ENCODE measurements around the gene KIF3C. TPM values are rescaled to one million over a fixed set of nuclear protein-coding genes. Genes with fewer than 3 reads are reported as not detected.
A peak's percentile ranks its signal among the peaks of the same experiment; 100 is the strongest.
"Not testable (repeated sequence)": the region's sequence is repeated elsewhere in the genome, so short reads cannot be mapped to it uniquely, and the experiment has no call there.

Gene KIF3C
- total RNA-seq, 4 donors from 2014 or later = 9.9 to 13.8 (median 11.7) TPM

DNA sequence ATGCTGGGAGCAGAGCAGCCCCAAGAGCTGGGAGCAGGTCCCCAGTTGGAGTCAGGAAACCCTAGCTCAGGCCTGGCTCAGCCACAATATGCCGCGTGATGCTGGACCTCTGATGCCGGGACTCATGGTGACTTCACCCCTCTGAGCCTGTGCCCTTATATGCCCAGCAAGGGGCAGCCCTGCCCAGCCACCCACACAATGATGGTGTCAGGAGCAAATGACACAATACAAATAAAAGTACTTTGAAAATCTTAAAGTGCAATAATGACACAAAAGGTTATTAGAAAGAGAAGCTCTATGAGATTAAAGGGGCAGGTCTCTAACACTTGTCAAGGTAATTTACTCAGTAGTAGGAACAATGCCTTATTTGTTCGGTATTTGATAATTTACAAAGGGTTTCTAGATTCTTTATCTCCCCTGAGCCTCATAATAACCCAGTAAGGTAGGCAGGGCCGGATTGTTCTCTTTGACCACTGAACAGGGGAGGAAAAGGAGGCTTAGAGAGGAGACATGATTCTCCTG is 18.3 kb upstream of the KIF3C start:
- Histone ChIP-seq H3K36me3 (no peaks in the 10 kb centered on the region), H3K27ac (peak overlapping the region; percentile 77 to 93 (median 86)), H3K4me3 (replicated peaks in 1 of 3) (no peak overlapping the region), H3K27me3 (no peaks in the 10 kb centered on the region), H3K4me1 (peaks cover 31 to 36% of the 10 kb centered on the region in 2 donors), H3K9me3 (no peaks in the 10 kb centered on the region)
- intact Hi-C loops (cut with DNase I) = no loop called here
- 64 to 68% methylated on average over 5 of the region's 5 CpGs for WGBS, 2 donors
- no peak for TF ChIP-seq POLR2A (IDR thresholded peaks at IDR 0.05)
- TF ChIP-seq, protein P1, sequence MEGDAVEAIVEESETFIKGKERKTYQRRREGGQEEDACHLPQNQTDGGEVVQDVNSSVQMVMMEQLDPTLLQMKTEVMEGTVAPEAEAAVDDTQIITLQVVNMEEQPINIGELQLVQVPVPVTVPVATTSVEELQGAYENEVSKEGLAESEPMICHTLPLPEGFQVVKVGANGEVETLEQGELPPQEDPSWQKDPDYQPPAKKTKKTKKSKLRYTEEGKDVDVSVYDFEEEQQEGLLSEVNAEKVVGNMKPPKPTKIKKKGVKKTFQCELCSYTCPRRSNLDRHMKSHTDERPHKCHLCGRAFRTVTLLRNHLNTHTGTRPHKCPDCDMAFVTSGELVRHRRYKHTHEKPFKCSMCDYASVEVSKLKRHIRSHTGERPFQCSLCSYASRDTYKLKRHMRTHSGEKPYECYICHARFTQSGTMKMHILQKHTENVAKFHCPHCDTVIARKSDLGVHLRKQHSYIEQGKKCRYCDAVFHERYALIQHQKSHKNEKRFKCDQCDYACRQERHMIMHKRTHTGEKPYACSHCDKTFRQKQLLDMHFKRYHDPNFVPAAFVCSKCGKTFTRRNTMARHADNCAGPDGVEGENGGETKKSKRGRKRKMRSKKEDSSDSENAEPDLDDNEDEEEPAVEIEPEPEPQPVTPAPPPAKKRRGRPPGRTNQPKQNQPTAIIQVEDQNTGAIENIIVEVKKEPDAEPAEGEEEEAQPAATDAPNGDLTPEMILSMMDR (IDR thresholded peaks at IDR 0.05) = no peak
- peak; percentile 34 to 39 for DNase-seq

DNA sequence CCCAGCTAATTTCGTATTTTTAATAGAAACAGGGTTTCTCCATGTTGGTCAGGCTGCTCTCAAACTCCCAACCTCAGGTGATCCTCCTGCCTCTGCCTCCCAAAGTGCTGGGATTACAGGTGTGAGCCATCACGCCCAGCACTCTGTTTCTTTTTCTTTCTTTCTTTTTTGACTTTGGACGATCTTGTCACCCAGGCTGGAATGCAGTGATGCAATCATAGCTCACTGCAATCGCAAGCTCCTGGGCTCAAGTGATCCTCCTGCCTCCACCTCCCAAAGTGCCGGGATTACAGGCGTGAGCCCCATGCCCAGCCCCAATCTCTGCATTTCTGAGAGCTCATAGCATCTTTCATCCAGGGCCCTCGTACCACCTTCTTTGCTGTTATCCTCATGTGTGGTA is 17.1 kb upstream of the KIF3C start:
- H3K4me1 ChIP-seq = peaks cover 31 to 36% of the 10 kb centered on the region in 2 donors
- WGBS, 2 donors = 71 to 81% methylated on average over 7 of the region's 7 CpGs

DNA sequence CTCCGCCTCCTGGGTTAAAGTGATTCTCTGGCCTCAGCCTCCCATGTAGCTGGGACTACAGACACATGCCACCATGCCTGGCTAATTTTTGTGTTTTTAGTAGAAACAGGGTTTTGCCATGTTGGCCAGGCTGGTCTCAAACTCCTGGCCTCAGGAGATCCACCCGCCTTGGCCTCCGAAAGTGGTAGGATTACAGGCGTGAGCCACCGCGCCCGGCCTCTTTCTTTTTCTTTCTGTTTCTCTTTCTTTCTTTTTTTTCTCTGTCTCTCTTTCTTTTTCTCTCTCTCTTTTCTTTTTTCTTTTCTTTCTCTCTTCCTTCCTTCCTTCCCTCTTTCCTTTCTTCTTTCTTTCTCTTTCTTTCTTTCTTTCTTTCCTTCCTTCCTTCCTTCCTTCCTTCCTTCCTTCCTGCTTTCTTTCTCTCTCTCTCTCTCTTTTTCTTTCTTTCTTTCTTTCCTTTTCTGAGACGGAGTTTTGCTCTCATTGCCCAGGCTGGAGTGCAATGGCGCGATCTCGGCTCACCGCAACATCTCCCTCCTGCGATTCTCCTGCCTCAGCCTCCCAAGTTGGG is 16.6 kb upstream of the KIF3C start:
- H3K9me3 ChIP-seq; DNase-seq; H3K36me3 ChIP-seq; H3K27ac ChIP-seq; H3K4me3 ChIP-seq (replicated peaks in 1 of 3); intact Hi-C loops (cut with DNase I); H3K27me3 ChIP-seq: not testable (repeated sequence)
- peaks cover 31 to 36% of the 10 kb centered on the region in 2 donors for H3K4me1 ChIP-seq
- 96 to 98% methylated on average over 12 to 13 of the region's 13 CpGs for WGBS, 2 donors

More for the DNA sequence above, 17.1 kb upstream of the KIF3C start:
- DNase-seq; H3K4me3 ChIP-seq (replicated peaks in 1 of 3); H3K27me3 ChIP-seq; H3K36me3 ChIP-seq; H3K9me3 ChIP-seq; intact Hi-C loops (cut with DNase I); H3K27ac ChIP-seq: not testable (repeated sequence)

DNA sequence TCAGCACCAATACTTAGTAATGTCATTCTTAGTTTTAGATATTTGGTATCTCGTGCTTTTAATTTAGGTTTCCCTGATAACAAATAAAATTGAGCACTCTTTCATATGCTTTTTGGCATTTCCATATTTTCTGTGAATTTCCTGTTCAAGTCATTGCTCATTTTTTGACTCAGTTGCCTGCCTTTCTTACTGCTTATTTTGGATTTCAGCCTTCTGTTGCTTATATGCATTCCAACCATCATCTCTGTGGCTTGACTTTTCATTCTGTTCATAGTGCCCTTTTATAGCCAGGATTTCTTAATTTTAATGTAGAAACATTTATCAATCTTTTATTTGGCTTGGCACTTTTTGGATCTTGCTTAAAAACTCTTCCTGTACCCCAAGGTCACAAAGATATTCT is 14.5 kb upstream of the KIF3C start:
- 87 to 88% methylated on average over 1 of the region's 1 CpG for WGBS, 2 donors
- TF ChIP-seq POLR2A (IDR thresholded peaks at IDR 0.05) = no peak
- TF ChIP-seq, protein P1 (IDR thresholded peaks at IDR 0.05) = no peak
- Histone ChIP-seq H3K4me3 (replicated peaks in 1 of 3) (no peak overlapping the region), H3K27me3 (no peaks in the 10 kb centered on the region), H3K9me3 (no peaks in the 10 kb centered on the region), H3K36me3 (no peaks in the 10 kb centered on the region), H3K4me1 (peaks cover 24 to 28% of the 10 kb centered on the region in 2 donors), H3K27ac (no peak overlapping the region)
- no peak for DNase-seq
- intact Hi-C loops (cut with DNase I) = no loop called here

DNA sequence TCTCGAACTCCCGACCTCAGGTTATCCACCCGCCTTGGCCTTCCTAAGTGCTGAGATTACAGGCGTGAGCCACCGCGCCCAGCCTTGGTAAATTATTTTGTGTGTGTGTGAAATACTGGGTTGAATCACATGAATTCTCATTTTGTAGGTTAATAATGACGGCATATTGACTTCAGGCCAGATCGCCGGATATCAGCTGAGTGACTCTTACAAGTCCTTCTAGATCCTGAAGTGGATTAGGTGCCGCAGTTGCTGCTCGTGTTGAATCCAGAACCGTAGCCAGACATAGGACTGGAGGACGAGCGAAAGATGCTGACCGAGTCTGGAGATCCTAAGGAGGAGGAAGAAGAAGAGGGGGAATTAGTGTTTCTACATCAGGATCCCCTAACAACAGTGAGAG is 12.2 kb upstream of the KIF3C start:
- DNase-seq = no peak
- intact Hi-C loops (cut with DNase I) = no loop called here
- 79 to 84% methylated on average over 15 of the region's 15 CpGs for WGBS, 2 donors

DNA sequence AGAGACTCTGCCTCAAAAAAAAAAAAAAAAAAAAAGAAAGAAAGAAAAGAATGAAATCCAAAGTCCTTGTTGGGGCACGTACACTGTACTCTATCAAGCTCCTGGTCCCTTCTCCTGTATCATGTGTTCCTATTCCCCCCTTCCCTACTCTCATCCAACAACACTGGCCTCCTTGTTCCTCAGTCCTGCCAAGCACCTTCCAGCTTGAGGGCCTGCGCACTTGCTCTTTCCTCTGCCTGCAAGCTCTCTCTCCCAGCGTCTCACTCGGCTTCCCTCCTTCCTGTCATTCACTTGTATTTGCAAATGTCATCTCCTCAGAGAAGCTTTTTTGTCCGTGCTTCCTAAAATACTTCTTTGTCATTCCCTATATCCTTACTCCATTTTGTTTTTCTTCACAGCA is 10.8 kb upstream of the KIF3C start:
- intact Hi-C loops (cut with DNase I) = no loop called here
- 80 to 84% methylated on average over 5 of the region's 5 CpGs for WGBS, 2 donors
- Histone ChIP-seq H3K9me3 (no peaks in the 10 kb centered on the region), H3K4me1 (peaks cover 12 to 17% of the 10 kb centered on the region in 2 donors), H3K4me3 (replicated peaks in 1 of 3) (no peak overlapping the region), H3K36me3 (no peaks in the 10 kb centered on the region), H3K27ac (no peak overlapping the region), H3K27me3 (no peaks in the 10 kb centered on the region)
- TF ChIP-seq, protein P1 (IDR thresholded peaks at IDR 0.05) = no peak
- DNase-seq = no peak

More for the DNA sequence above, 12.2 kb upstream of the KIF3C start:
- no peaks in the 10 kb centered on the region for H3K9me3 ChIP-seq
- no peaks in the 10 kb centered on the region for H3K36me3 ChIP-seq
- no peak overlapping the region for H3K27ac ChIP-seq
- no peaks in the 10 kb centered on the region for H3K27me3 ChIP-seq
- H3K4me1 ChIP-seq = peaks cover 12 to 17% of the 10 kb centered on the region in 2 donors
- H3K4me3 ChIP-seq (replicated peaks in 1 of 3) = no peak overlapping the region
- no peak for TF ChIP-seq POLR2A (IDR thresholded peaks at IDR 0.05)
- TF ChIP-seq, protein P1 (IDR thresholded peaks at IDR 0.05) = no peak

Data from thyroid gland (tissue), 4 donors.